ENCODE measurements around the gene BMPR1B.

DNA sequence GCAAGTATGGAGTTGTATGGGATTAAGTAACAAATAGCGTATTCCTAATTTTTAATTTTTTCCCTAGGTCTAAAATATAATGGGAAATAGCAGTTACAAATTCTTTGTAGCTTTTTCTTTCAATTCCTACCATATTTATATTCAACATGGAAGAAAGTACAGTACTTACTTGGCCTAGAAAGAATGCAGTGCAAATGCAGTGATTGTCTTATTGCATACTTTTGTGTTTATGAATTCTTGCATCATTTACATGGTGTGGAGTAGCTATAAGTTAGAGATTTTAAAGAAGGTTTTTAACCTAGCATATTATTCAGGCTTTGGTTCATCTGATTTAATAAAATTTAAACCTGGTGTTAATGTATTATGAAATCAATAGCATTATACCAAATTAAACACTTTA, 263.3 kb downstream of the BMPR1B start:
- TF ChIP-seq, protein P1, sequence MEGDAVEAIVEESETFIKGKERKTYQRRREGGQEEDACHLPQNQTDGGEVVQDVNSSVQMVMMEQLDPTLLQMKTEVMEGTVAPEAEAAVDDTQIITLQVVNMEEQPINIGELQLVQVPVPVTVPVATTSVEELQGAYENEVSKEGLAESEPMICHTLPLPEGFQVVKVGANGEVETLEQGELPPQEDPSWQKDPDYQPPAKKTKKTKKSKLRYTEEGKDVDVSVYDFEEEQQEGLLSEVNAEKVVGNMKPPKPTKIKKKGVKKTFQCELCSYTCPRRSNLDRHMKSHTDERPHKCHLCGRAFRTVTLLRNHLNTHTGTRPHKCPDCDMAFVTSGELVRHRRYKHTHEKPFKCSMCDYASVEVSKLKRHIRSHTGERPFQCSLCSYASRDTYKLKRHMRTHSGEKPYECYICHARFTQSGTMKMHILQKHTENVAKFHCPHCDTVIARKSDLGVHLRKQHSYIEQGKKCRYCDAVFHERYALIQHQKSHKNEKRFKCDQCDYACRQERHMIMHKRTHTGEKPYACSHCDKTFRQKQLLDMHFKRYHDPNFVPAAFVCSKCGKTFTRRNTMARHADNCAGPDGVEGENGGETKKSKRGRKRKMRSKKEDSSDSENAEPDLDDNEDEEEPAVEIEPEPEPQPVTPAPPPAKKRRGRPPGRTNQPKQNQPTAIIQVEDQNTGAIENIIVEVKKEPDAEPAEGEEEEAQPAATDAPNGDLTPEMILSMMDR (IDR thresholded peaks at IDR 0.05): no peak
- TF ChIP-seq POLR2AphosphoS5 (IDR thresholded peaks at IDR 0.05; ENCODE audit: low read depth, low read length): no peak
